Progenitor cell of endocrine pancreas (in vitro differentiated cells): ENCODE measurements around the gene ACTMAP. TPM values are rescaled to one million over a fixed set of nuclear protein-coding genes. Genes with fewer than 3 reads are reported as not detected.
A peak's percentile ranks its signal among the peaks of the same experiment; 100 is the strongest.
"Not testable (repeated sequence)": the region's sequence is repeated elsewhere in the genome, so short reads cannot be mapped to it uniquely, and the experiment has no call there.

Source experiments
- DNase-seq: peaks from one replicate; pipeline ENCODE4 v3.0.0; 2021; ENCODE audit warnings: low spot score; ENCODE audit not compliant: unreplicated experiment
- H3K27ac Mint-ChIP-seq: 2 replicates; pipeline ENCODE4 v1.8.0; 2021; ENCODE audit warnings: mild to moderate bottlenecking, moderate library complexity, mixed read lengths
- H3K27me3 Mint-ChIP-seq: 2 replicates; pipeline ENCODE4 v1.8.0; 2021; ENCODE audit warnings: mixed read lengths
- H3K36me3 Mint-ChIP-seq: 2 replicates; pipeline ENCODE4 v1.8.0; 2022; ENCODE audit warnings: mixed read lengths; ENCODE audit not compliant: insufficient read depth
- H3K4me1 Mint-ChIP-seq: 2 replicates; pipeline ENCODE4 v1.8.0; 2021; ENCODE audit warnings: low read depth, mixed read lengths
- H3K4me3 Mint-ChIP-seq: 2 replicates; pipeline ENCODE4 v1.8.0; 2021; ENCODE audit warnings: low read depth, mild to moderate bottlenecking, moderate library complexity, mixed read lengths
- H3K9me3 Mint-ChIP-seq: 2 replicates; pipeline ENCODE4 v1.8.0; 2021; ENCODE audit warnings: low read depth, mixed read lengths
- total RNA-seq: library from RNA; stranded (reverse); gene quantifications from 2 replicates; pipeline ENCODE4 v1.2.1, GENCODE V29; 2021
- TF ChIP-seq, protein P1 (sequence below): fragments of 200-600 bp; sonication (generic); IDR thresholded peaks from one replicate; pipeline ENCODE4 v1.5.0; 2021; ENCODE audit warnings: antibody characterized with exemption, mild to moderate bottlenecking; ENCODE audit not compliant: unreplicated experiment

The ACTMAP gene
- total RNA-seq, 1 donor from 2014 or later: 22.5 TPM

DNA sequence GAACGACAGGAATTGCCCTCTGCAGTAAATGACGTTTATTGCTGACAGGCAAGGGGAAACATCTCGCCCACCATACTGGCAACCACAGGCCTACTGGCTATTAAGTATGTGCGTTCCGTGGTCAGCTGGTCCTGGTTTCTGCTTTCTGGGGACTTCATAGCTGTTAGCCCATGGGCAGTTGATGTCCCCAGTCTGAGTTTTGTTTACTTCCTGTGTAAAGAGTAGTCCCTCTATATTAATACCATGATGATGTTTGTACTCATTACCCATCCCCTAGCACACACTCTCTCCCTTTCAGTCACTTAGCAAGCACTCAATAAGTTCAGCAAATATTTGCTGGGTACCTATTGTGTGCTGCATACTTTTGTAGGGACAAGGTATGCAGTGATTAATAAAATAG, 18.6 kb upstream of the ACTMAP start:
- Mint-ChIP-seq H3K27me3 (no peaks in the 10 kb centered on the region), H3K27ac (no peak overlapping the region), H3K4me3 (no peak overlapping the region), H3K4me1 (no peaks in the 10 kb centered on the region), H3K36me3 (peaks cover 29% of the 10 kb centered on the region), H3K9me3 (peaks cover 4% of the 10 kb centered on the region)
- TF ChIP-seq, protein P1, sequence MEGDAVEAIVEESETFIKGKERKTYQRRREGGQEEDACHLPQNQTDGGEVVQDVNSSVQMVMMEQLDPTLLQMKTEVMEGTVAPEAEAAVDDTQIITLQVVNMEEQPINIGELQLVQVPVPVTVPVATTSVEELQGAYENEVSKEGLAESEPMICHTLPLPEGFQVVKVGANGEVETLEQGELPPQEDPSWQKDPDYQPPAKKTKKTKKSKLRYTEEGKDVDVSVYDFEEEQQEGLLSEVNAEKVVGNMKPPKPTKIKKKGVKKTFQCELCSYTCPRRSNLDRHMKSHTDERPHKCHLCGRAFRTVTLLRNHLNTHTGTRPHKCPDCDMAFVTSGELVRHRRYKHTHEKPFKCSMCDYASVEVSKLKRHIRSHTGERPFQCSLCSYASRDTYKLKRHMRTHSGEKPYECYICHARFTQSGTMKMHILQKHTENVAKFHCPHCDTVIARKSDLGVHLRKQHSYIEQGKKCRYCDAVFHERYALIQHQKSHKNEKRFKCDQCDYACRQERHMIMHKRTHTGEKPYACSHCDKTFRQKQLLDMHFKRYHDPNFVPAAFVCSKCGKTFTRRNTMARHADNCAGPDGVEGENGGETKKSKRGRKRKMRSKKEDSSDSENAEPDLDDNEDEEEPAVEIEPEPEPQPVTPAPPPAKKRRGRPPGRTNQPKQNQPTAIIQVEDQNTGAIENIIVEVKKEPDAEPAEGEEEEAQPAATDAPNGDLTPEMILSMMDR: no peak
- no peak for DNase-seq

DNA sequence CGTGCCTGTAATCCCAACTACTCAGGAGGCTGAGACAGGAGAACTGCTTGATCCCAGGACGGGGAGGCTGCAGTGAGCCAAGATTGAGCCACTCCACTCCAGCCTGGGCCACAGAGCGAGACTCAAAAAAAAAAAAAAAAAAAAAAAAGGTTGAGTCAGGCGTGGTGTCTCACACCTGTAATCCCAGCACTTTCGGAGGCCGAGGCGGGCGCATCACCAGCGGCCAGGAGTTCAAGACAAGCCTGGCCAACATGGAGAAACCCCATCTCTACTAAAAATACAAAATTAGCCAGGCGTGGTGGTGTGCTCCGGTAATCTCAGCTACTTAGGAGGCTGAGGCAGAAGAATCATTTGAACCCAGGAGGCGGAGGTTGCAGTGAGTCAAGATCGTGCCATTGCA, 16.1 kb upstream of the ACTMAP start:
- peaks cover 34% of the 10 kb centered on the region for H3K36me3 Mint-ChIP-seq
- H3K27ac Mint-ChIP-seq, H3K4me3 Mint-ChIP-seq, DNase-seq, H3K9me3 Mint-ChIP-seq, H3K4me1 Mint-ChIP-seq, H3K27me3 Mint-ChIP-seq: not testable (repeated sequence)

DNA sequence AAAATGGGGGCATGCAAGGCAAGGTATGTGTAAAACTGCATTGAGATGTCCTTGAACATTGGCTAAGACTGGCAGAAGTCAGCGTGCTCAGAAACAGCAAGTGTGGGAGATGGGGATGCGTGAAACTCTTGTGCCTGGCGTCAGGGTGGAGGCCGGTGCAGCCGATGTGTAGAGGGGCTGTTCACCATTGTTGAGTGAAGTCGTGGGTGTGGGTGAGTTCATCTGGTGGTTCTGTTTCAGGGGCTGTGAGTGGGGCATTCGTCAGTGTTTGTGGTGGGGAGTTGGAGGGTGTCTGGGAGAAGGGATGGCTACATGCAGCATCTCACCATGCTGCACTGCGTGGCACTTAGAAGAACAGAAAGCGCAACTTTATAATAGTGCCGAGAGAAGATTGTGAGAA, 13.7 kb upstream of the ACTMAP start:
- Mint-ChIP-seq H3K27ac (peak overlapping the region; percentile 87), H3K9me3 (no peaks in the 10 kb centered on the region), H3K36me3 (peaks cover 35% of the 10 kb centered on the region), H3K27me3 (no peaks in the 10 kb centered on the region), H3K4me3 (no peak overlapping the region), H3K4me1 (no peaks in the 10 kb centered on the region)
- TF ChIP-seq, protein P1: no peak
- no peak for DNase-seq

DNA sequence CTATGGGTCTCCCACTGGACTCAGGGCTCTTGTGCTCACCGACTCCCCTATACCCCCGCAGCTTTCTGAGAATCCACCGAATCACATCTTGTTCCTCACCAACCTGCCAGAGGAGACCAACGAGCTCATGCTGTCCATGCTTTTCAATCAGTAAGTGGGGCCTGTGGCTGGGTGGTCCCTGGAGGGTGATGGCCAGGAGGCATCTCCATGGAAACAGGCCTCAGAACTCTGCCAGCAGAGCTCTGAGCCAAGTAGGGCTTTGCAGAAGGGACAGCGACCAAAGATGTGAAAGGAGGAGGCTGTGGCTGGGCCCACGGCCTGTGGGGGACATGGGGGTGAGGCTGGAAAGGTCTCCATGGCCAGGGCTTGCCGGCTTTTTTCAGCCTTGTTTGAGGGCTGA, 13.2 kb upstream of the ACTMAP start:
- TF ChIP-seq, protein P1: no peak
- no peaks in the 10 kb centered on the region for H3K9me3 Mint-ChIP-seq
- no peak for DNase-seq
- H3K4me1 Mint-ChIP-seq: no peaks in the 10 kb centered on the region
- no peak overlapping the region for H3K27ac Mint-ChIP-seq
- H3K27me3 Mint-ChIP-seq: no peaks in the 10 kb centered on the region
- H3K36me3 Mint-ChIP-seq: peaks cover 35% of the 10 kb centered on the region
- H3K4me3 Mint-ChIP-seq: no peak overlapping the region

DNA sequence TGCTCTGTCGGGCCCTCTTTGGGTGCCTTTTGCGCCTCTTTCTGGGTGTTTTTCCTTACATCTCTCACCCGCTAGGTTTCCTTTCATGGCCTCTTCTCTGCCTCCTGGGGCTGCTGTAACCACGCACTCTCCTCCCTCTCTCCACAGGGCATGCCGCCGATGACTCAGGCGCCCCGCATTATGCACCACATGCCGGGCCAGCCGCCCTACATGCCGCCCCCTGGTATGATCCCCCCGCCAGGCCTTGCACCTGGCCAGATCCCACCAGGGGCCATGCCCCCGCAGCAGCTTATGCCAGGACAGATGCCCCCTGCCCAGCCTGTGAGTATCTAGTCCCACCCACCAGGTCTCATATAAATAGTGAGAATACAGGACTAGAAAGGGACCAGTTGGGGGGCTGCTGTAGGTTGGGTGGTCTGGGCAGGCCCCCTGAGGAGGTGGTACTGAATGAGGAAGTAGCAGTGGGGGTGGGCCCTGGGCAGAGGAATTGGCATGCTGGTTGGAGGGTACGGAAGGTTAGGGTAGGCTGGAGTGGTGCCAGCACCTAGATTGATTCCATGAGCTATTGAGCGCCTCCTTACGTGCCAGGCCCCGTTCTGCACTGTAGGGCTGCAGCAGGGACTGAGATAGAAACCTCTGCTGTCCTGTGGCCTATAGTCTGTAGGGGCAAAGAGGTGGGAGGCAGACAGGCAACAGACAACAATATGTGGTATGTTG, 12.6 kb upstream of the ACTMAP start:
- H3K9me3 Mint-ChIP-seq: no peaks in the 10 kb centered on the region
- H3K27me3 Mint-ChIP-seq: no peaks in the 10 kb centered on the region
- peaks cover 38% of the 10 kb centered on the region for H3K36me3 Mint-ChIP-seq
- H3K27ac Mint-ChIP-seq: no peak overlapping the region
- DNase-seq: no peak
- H3K4me3 Mint-ChIP-seq: no peak overlapping the region
- H3K4me1 Mint-ChIP-seq: no peaks in the 10 kb centered on the region
- TF ChIP-seq, protein P1: no peak

DNA sequence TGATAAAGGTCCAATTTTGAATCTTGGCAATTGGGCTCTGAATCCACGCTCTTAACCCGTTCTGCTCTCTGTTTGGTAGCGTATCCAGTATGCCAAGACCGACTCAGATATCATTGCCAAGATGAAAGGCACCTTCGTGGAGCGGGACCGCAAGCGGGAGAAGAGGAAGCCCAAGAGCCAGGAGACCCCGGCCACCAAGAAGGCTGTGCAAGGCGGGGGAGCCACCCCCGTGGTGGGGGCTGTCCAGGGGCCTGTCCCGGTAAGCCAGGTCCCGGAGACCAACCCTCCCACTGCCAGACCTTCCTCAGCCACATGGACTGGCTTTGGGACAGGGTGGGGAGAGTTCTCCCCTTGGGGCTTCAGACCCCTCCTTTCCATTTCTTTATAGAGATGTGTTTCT, 9.1 kb upstream of the ACTMAP start:
- no peaks in the 10 kb centered on the region for H3K27me3 Mint-ChIP-seq
- TF ChIP-seq, protein P1: no peak
- no peak overlapping the region for H3K27ac Mint-ChIP-seq
- H3K4me3 Mint-ChIP-seq: no peak overlapping the region
- no peaks in the 10 kb centered on the region for H3K9me3 Mint-ChIP-seq
- H3K4me1 Mint-ChIP-seq: peaks cover 13% of the 10 kb centered on the region
- DNase-seq: no peak
- peaks cover 35% of the 10 kb centered on the region for H3K36me3 Mint-ChIP-seq
